Measurements from ENCODE around the gene IL20. TPM values are rescaled to one million over a fixed set of nuclear protein-coding genes. Genes with fewer than 3 reads are reported as not detected.

IL20 gene
- total RNA-seq, 1 experiment from 2014 or later: not detected

- DNase-seq (ENCODE audit: low spot score): no peak
Observed at GRCh38 chr1:206875752-206876377, 10.4 kb downstream of the IL20 start.

- no peak for DNase-seq (ENCODE audit: low spot score)
Observed at GRCh38 chr1:206878456-206878855, 13.0 kb downstream of the IL20 start.

GRCh38 chr1:206880314-206880713 lies 14.9 kb downstream of the IL20 start:
- no peak for DNase-seq (ENCODE audit: low spot score)

GRCh38 chr1:206882555-206882954 lies 17.1 kb downstream of the IL20 start:
- DNase-seq (ENCODE audit: low spot score): no peak

- DNase-seq (ENCODE audit: low spot score): no peak
Observed at GRCh38 chr1:206883160-206883559, 17.7 kb downstream of the IL20 start.

- no peak for DNase-seq (ENCODE audit: low spot score)
Observed at GRCh38 chr1:206883876-206884275, 18.5 kb downstream of the IL20 start.

GRCh38 chr1:206885341-206886060 lies 20.1 kb downstream of the IL20 start:
- no peak for DNase-seq (ENCODE audit: low spot score)

GRCh38 chr1:206886831-206887230 lies 21.4 kb downstream of the IL20 start:
- DNase-seq (ENCODE audit: low spot score): no peak

GRCh38 chr1:206887701-206888100 lies 22.3 kb downstream of the IL20 start:
- no peak for DNase-seq (ENCODE audit: low spot score)

- no peak for DNase-seq (ENCODE audit: low spot score)
Observed at GRCh38 chr1:206890125-206891060, 25.0 kb downstream of the IL20 start.

- DNase-seq (ENCODE audit: low spot score): no peak
Observed at GRCh38 chr1:206891412-206891811, 26.0 kb downstream of the IL20 start.

GRCh38 chr1:206892351-206892984 lies 27.0 kb downstream of the IL20 start:
- DNase-seq (ENCODE audit: low spot score): no peak

GRCh38 chr1:206893380-206893779 lies 28.0 kb downstream of the IL20 start:
- no peak for DNase-seq (ENCODE audit: low spot score)

GRCh38 chr1:206895325-206895724 lies 29.9 kb downstream of the IL20 start:
- DNase-seq (ENCODE audit: low spot score): no peak

GRCh38 chr1:206895837-206896242 lies 30.4 kb downstream of the IL20 start:
- DNase-seq (ENCODE audit: low spot score): no peak

- no peak for DNase-seq (ENCODE audit: low spot score)
Observed at GRCh38 chr1:206896261-206896660, 30.8 kb downstream of the IL20 start.

- DNase-seq (ENCODE audit: low spot score): no peak
Observed at GRCh38 chr1:206897175-206897574, 31.8 kb downstream of the IL20 start, which contains the start of gene IL24. Gene IL24 (plus strand): TSS chr1:206897443. CDS start chr1:206897833, 390 bp downstream.

- DNase-seq (ENCODE audit: low spot score): no peak
Observed at GRCh38 chr1:206898089-206898914, 32.9 kb downstream of the IL20 start.

GRCh38 chr1:206898915-206899431 lies 33.5 kb downstream of the IL20 start:
- DNase-seq (ENCODE audit: low spot score): no peak

- no peak for DNase-seq (ENCODE audit: low spot score)
Observed at GRCh38 chr1:206899717-206900116, 34.3 kb downstream of the IL20 start.

Data from HT-29 (cell line).